IMR-90 (cell line): ENCODE results near the gene FCRLB. TPM values are rescaled to one million over a fixed set of nuclear protein-coding genes. Genes with fewer than 3 reads are reported as not detected.

Experiments
- ATAC-seq: fragments of 200-7000 bp; cut with Tn5 transposase; 2 replicates; pipeline ENCODE4 v1.9.1; 2020; ENCODE audit warnings: low read depth, mild to moderate bottlenecking, moderate library complexity
- BruUV-seq: library from RNA; stranded (reverse); fragments of 400-500 nt; replicated peaks from 2 replicates; lab custom pipeline; 2021; lab: Mats Ljungman, UMichigan
- CTCF ChIA-PET: fragments of 300-600 bp; formaldehyde crosslinking; extraction: SDS; loops from one replicate; lab custom pipeline; 2021; ENCODE audit warnings: antibody characterized with exemption; lab: Yijun Ruan, JAX
- POLR2A ChIA-PET: fragments of 300-600 bp; sonication (Branson Sonifier 250); formaldehyde crosslinking; loops from one replicate; lab custom pipeline; 2022; ENCODE audit warnings: antibody characterized with exemption; ENCODE audit not compliant: unreplicated experiment; lab: Charles Lee
- DNase-seq: peaks from one replicate; pipeline ENCODE4 v3.0.0; 2013
- H2AFZ ChIP-seq: replicated peaks from 2 replicates; pipeline ENCODE3; 2013; ENCODE audit warnings: low read length, mild to moderate bottlenecking; ENCODE audit not compliant: poor library complexity
- H2AK5ac ChIP-seq: 2 replicates; pipeline ENCODE4 v1.6.1; 2013; ENCODE audit warnings: low read depth, low read length, inconsistent platforms
- H2AK9ac ChIP-seq: replicated peaks from 2 replicates; pipeline ENCODE3; 2013; ENCODE audit warnings: mild to moderate bottlenecking, low read depth, low read length, moderate library complexity; ENCODE audit not compliant: poor library complexity
- H2BK120ac ChIP-seq: 2 replicates; pipeline ENCODE4 v1.6.1; 2013; ENCODE audit warnings: low read depth, low read length, inconsistent platforms
- H2BK15ac ChIP-seq: 3 replicates; pipeline ENCODE4 v1.6.1; 2013; ENCODE audit warnings: low read depth, low read length, inconsistent platforms
- H2BK20ac ChIP-seq: 2 replicates; pipeline ENCODE4 v1.6.1; 2013; ENCODE audit warnings: low read depth, mild to moderate bottlenecking, inconsistent platforms, low read length, moderate library complexity
- H2BK5ac ChIP-seq: 2 replicates; pipeline ENCODE4 v1.6.1; 2013; ENCODE audit warnings: mild to moderate bottlenecking, low read depth, low read length, inconsistent platforms; ENCODE audit not compliant: poor library complexity, severe bottlenecking
- H3K14ac ChIP-seq: replicated peaks from 2 replicates; pipeline ENCODE4 v1.6.1; 2013; ENCODE audit warnings: low read depth, low read length, inconsistent platforms
- H3K18ac ChIP-seq: 2 replicates; pipeline ENCODE4 v1.6.1; 2013; ENCODE audit warnings: low read depth, low read length, control low read depth
- H3K23ac ChIP-seq: 2 replicates; pipeline ENCODE4 v1.6.1; 2013; ENCODE audit warnings: low read depth, low read length, inconsistent platforms
- H3K27ac ChIP-seq: 2 replicates; pipeline ENCODE4 v1.5.1; 2013; ENCODE audit warnings: mild to moderate bottlenecking, control low read depth, low read length; ENCODE audit not compliant: insufficient read depth
- H3K27me3 ChIP-seq: 2 replicates; pipeline ENCODE4 v1.6.1; 2013; ENCODE audit warnings: low read length; ENCODE audit not compliant: control insufficient read depth, insufficient read depth
- H3K36me3 ChIP-seq: 2 replicates; pipeline ENCODE4 v1.6.1; 2013; ENCODE audit warnings: low read length, mixed read lengths; ENCODE audit not compliant: control insufficient read depth, insufficient read depth
- H3K4ac ChIP-seq: 2 replicates; pipeline ENCODE4 v1.6.1; 2013; ENCODE audit warnings: low read depth, low read length, inconsistent platforms
- H3K4me1 ChIP-seq: 2 replicates; pipeline ENCODE4 v1.6.1; 2013; ENCODE audit warnings: low read length, mixed read lengths; ENCODE audit not compliant: control insufficient read depth, insufficient read depth
- H3K4me2 ChIP-seq: 2 replicates; pipeline ENCODE4 v1.6.1; 2013; ENCODE audit warnings: low read depth, mild to moderate bottlenecking, control low read depth, low read length, moderate library complexity
- H3K4me3 ChIP-seq: 2 replicates; pipeline ENCODE4 v1.5.1; 2013; ENCODE audit warnings: low read depth, mild to moderate bottlenecking, control low read depth, low read length, moderate library complexity; ENCODE audit not compliant: insufficient read depth
- H3K56ac ChIP-seq: 2 replicates; pipeline ENCODE4 v1.6.1; 2013; ENCODE audit warnings: low read length, inconsistent platforms; ENCODE audit not compliant: insufficient read depth; ENCODE audit errors: extremely low read depth
- H3K79me1 ChIP-seq, 2 experiments: 2 replicates each; pipeline ENCODE4 v1.6.1; 2013; ENCODE audit warnings: low read length in 2 of 2, inconsistent platforms in 1 of 2, low read depth in 1 of 2
- H3K9ac ChIP-seq: 2 replicates; pipeline ENCODE4 v1.6.1; 2013; ENCODE audit warnings: low read depth, low read length, control low read depth
- H3K9me1 ChIP-seq: 2 replicates; pipeline ENCODE4 v1.6.1; 2013; ENCODE audit warnings: low read length, inconsistent platforms; ENCODE audit not compliant: insufficient read depth
- H3K9me3 ChIP-seq: 2 replicates; pipeline ENCODE4 v1.6.1; 2013; ENCODE audit warnings: low read length; ENCODE audit not compliant: control insufficient read depth, insufficient read depth
- H4K20me1 ChIP-seq: 2 replicates; pipeline ENCODE4 v1.6.1; 2013; ENCODE audit warnings: low read length, inconsistent platforms; ENCODE audit not compliant: insufficient read depth
- H4K5ac ChIP-seq: 2 replicates; pipeline ENCODE4 v1.6.1; 2013; ENCODE audit warnings: mild to moderate bottlenecking, low read depth, low read length, control low read depth
- H4K8ac ChIP-seq, 2 experiments: 2 replicates each; pipeline ENCODE4 v1.6.1; 2013; ENCODE audit warnings: low read depth in 2 of 2, low read length in 2 of 2, control low read depth in 1 of 2, inconsistent platforms in 1 of 2
- H4K91ac ChIP-seq: 2 replicates; pipeline ENCODE4 v1.6.1; 2013; ENCODE audit warnings: low read depth, low read length, inconsistent platforms; ENCODE audit not compliant: insufficient read depth
- CEBPB ChIP-seq: IDR thresholded peaks from 2 replicates; pipeline ENCODE4 v1.6.1; 2012; ENCODE audit warnings: low read depth, low read length, improper control_type of control experiment
- CHD1 ChIP-seq: IDR thresholded peaks from 2 replicates; pipeline ENCODE4 v1.6.1; 2012; ENCODE audit warnings: low read depth, low read length, improper control_type of control experiment
- MAZ ChIP-seq: IDR thresholded peaks from 2 replicates; pipeline ENCODE4 v1.6.1; 2012; ENCODE audit warnings: low read depth, mild to moderate bottlenecking, low read length, improper control_type of control experiment, moderate library complexity, borderline replicate concordance
- MXI1 ChIP-seq: IDR thresholded peaks from 2 replicates; pipeline ENCODE4 v1.6.1; 2012; ENCODE audit warnings: low read depth, mild to moderate bottlenecking, low read length, moderate library complexity, borderline replicate concordance
- NFE2L2 ChIP-seq: fragments of 150-350 bp; IDR thresholded peaks from 2 replicates; pipeline ENCODE4 v1.6.1; 2016; ENCODE audit warnings: low read depth, mild to moderate bottlenecking, low read length
- POLR2A ChIP-seq: IDR thresholded peaks from 2 replicates; pipeline ENCODE4 v1.6.1; 2012; ENCODE audit warnings: mild to moderate bottlenecking, low read depth, low read length
- RAD21 ChIP-seq: IDR thresholded peaks from 2 replicates; pipeline ENCODE4 v1.6.1; 2012; ENCODE audit warnings: low read length, improper control_type of control experiment
- RCOR1 ChIP-seq: IDR thresholded peaks from 2 replicates; pipeline ENCODE4 v1.6.1; 2012; ENCODE audit warnings: mild to moderate bottlenecking, low read length, improper control_type of control experiment; ENCODE audit not compliant: insufficient replicate concordance
- RFX5 ChIP-seq: IDR thresholded peaks from 2 replicates; pipeline ENCODE4 v1.8.0; 2012; ENCODE audit warnings: low read depth, mild to moderate bottlenecking, low read length, moderate library complexity
- SMC3 ChIP-seq: fragments of 150-350 bp; IDR thresholded peaks from 2 replicates; pipeline ENCODE4 v1.6.1; 2016; ENCODE audit warnings: low read depth, mild to moderate bottlenecking, antibody characterized with exemption, low read length, moderate library complexity
- WGBS, 2 experiments: methylation state at CpG; one replicate each; pipeline versions ENCODE4 v1.1.5 to v1.1.7; 2013; ENCODE audit warnings: missing lambda C conversion rate in 2 of 2; ENCODE audit not compliant: insufficient read length in 1 of 2; ENCODE audit errors: extremely low coverage in 2 of 2; 5-methylcytosine and 5-hydroxymethylcytosine counted together
- dilution Hi-C: fragments of 300-500 bp; cut with HindIII; formaldehyde crosslinking; loops from one replicate; pipeline ENCODE4 v1.14.3; 2018; ENCODE audit warnings: low sequenced_read_pairs; ENCODE audit not compliant: unreplicated experiment
- in situ Hi-C: fragments of 300-500 bp; cut with MboI; formaldehyde crosslinking; loops from 3 replicates; pipeline ENCODE4 v1.14.3; 2019; ENCODE audit warnings: low sequenced_read_pairs, inconsistent platforms, mixed read lengths
- intact Hi-C: fragments of 100-400 bp; cut with micrococcal nuclease; formaldehyde crosslinking; loops from 2 replicates; pipeline ENCODE4 v1.10.0; 2022
- polyA plus RNA-seq, 3 experiments: library from polyadenylated mRNA; depleted of rRNA; stranded (reverse); fragments of >200 nt; gene quantifications; 2 replicates each; pipeline ENCODE4 v1.2.3, GENCODE V29; 2012; ENCODE audit warnings: low replicate concordance in 1 of 3
- total RNA-seq: library from RNA; depleted of rRNA; stranded (reverse); fragments of >200 nt; gene quantifications from 2 replicates; pipeline ENCODE4 v1.2.3, GENCODE V29; 2012
- TF ChIP-seq, protein P1 (sequence below): fragments of 150-350 bp; IDR thresholded peaks from 2 replicates; pipeline ENCODE4 v1.6.1; 2016; ENCODE audit warnings: low read depth, mild to moderate bottlenecking, low read length, moderate library complexity, borderline replicate concordance
- TF ChIP-seq, protein P2 (sequence below): conservative IDR thresholded peaks from 2 replicates; pipeline ENCODE4 v1.5.1; 2012; ENCODE audit warnings: mild to moderate bottlenecking, low read depth, low read length, improper control_type of control experiment

Gene FCRLB
- total and polyA plus RNA-seq, 2 of the 4 experiments (the other 2 are of a cell fraction): 0.90 to 2.2 TPM

- Histone ChIP-seq H3K18ac (no peak overlapping the region), H2BK5ac (no peak overlapping the region), H2AK5ac (no peak overlapping the region), H3K27ac (no peak overlapping the region), H3K4me1 (peaks cover 3% of the 10 kb centered on the region), H4K20me1 (no peaks in the 10 kb centered on the region), H4K91ac (no peak overlapping the region), H3K56ac (no peak overlapping the region), H3K27me3 (no peaks in the 10 kb centered on the region), H2AK9ac (no peak overlapping the region), H3K36me3 (0 out of 2 replicates have a peak, but pooled peaks cover 3% of the 10 kb centered on the region), H2BK120ac (no peak overlapping the region), H4K8ac (no peak overlapping the region), H2BK15ac (no peak overlapping the region), H3K79me1 (peaks cover 20 to 29% of the 10 kb centered on the region in 2 experiments), H2BK20ac (no peak overlapping the region), H3K9me1 (no peaks in the 10 kb centered on the region; the same call in 1 of the 2 replicates), H3K4me2 (no peak overlapping the region), H2AFZ (no peak overlapping the region), H3K9ac (no peak overlapping the region), H3K4ac (no peak overlapping the region), H3K4me3 (no peak overlapping the region), H3K9me3 (no peaks in the 10 kb centered on the region), H3K14ac (no peak overlapping the region), H3K23ac (no peak overlapping the region), H4K5ac (no peak overlapping the region)
- POLR2A ChIA-PET: no interaction called here
- no TSS peak for BruUV-seq
- DNase-seq (no peak), ATAC-seq (no peak)
- CTCF ChIA-PET: no interaction called here
- no CpG with 5 or more reads among the region's 2 CpGs for WGBS, 2 experiments
- intact Hi-C loops (no loop called here), in situ Hi-C loops (loop anchor here (25.0 kb wide), 2 partner anchors 460 to 610 kb away; partner anchors contain the start of genes C1orf226 and SPATA46), dilution Hi-C loops (no loop called here)
- no peak for TF ChIP-seq POLR2A
- no peak for TF ChIP-seq RAD21
- TF ChIP-seq, protein P1, sequence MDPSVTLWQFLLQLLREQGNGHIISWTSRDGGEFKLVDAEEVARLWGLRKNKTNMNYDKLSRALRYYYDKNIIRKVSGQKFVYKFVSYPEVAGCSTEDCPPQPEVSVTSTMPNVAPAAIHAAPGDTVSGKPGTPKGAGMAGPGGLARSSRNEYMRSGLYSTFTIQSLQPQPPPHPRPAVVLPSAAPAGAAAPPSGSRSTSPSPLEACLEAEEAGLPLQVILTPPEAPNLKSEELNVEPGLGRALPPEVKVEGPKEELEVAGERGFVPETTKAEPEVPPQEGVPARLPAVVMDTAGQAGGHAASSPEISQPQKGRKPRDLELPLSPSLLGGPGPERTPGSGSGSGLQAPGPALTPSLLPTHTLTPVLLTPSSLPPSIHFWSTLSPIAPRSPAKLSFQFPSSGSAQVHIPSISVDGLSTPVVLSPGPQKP: no peak
- no peak for TF ChIP-seq RCOR1
- no peak for TF ChIP-seq CHD1
- TF ChIP-seq RFX5: no peak
- TF ChIP-seq, protein P2, sequence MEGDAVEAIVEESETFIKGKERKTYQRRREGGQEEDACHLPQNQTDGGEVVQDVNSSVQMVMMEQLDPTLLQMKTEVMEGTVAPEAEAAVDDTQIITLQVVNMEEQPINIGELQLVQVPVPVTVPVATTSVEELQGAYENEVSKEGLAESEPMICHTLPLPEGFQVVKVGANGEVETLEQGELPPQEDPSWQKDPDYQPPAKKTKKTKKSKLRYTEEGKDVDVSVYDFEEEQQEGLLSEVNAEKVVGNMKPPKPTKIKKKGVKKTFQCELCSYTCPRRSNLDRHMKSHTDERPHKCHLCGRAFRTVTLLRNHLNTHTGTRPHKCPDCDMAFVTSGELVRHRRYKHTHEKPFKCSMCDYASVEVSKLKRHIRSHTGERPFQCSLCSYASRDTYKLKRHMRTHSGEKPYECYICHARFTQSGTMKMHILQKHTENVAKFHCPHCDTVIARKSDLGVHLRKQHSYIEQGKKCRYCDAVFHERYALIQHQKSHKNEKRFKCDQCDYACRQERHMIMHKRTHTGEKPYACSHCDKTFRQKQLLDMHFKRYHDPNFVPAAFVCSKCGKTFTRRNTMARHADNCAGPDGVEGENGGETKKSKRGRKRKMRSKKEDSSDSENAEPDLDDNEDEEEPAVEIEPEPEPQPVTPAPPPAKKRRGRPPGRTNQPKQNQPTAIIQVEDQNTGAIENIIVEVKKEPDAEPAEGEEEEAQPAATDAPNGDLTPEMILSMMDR: no peak
- no peak for TF ChIP-seq SMC3
- no peak for TF ChIP-seq MXI1
- no peak for TF ChIP-seq NFE2L2
- no peak for TF ChIP-seq MAZ
- no peak for TF ChIP-seq CEBPB
Observed at GRCh38 chr1:161777261-161777660, 55.9 kb downstream of the FCRLB start.
